Measurements from ENCODE around the gene DVL2.

DNA sequence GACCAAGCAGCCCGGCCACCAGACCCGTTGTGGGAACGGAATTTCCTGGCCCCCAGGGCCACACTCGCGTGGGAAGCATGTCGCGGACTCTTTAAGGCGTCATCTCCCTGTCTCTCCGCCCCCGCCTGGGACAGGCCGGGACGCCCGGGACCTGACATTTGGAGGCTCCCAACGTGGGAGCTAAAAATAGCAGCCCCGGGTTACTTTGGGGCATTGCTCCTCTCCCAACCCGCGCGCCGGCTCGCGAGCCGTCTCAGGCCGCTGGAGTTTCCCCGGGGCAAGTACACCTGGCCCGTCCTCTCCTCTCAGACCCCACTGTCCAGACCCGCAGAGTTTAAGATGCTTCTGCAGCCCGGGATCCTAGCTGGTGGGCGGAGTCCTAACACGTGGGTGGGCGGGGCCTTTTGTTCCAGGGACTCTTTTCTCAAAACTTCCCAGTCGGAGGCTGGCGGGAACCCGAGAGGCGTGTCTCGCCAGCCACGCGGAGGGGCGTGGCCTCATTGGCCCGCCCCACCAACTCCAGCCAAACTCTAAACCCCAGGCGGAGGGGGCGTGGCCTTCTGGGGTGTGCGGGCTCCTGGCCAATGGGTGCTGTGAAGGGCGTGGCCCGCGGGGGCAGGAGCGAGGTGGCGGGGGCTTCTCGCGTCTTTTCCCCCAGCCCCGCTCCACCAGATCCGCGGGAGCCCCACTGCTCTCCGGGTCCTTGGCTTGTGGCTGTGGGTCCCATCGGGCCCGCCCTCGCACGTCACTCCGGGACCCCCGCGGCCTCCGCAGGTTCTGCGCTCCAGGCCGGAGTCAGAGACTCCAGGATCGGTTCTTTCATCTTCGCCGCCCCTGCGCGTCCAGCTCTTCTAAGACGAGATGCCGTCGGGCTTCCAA lies 47.0 kb upstream of the DVL2 start, which contains the start of gene SLC2A4:
- TF ChIP-seq, protein P1, sequence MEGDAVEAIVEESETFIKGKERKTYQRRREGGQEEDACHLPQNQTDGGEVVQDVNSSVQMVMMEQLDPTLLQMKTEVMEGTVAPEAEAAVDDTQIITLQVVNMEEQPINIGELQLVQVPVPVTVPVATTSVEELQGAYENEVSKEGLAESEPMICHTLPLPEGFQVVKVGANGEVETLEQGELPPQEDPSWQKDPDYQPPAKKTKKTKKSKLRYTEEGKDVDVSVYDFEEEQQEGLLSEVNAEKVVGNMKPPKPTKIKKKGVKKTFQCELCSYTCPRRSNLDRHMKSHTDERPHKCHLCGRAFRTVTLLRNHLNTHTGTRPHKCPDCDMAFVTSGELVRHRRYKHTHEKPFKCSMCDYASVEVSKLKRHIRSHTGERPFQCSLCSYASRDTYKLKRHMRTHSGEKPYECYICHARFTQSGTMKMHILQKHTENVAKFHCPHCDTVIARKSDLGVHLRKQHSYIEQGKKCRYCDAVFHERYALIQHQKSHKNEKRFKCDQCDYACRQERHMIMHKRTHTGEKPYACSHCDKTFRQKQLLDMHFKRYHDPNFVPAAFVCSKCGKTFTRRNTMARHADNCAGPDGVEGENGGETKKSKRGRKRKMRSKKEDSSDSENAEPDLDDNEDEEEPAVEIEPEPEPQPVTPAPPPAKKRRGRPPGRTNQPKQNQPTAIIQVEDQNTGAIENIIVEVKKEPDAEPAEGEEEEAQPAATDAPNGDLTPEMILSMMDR (IDR thresholded peaks at IDR 0.05): no peak
- TF ChIP-seq POLR2A (IDR thresholded peaks at IDR 0.05) (no peak), POLR2AphosphoS5 (IDR thresholded peaks at IDR 0.05) (peak in 2 of 3 donors; percentile 2 to 73), EP300 (IDR thresholded peaks at IDR 0.05) (peak; percentile 59)

All from stomach (tissue), 4 donors.